HFFc6 (cell line): Measurements from ENCODE around the gene TEX38. TPM values are rescaled to one million over a fixed set of nuclear protein-coding genes. Genes with fewer than 3 reads are reported as not detected.
"Not testable (repeated sequence)": the region's sequence is repeated elsewhere in the genome, so short reads cannot be mapped to it uniquely, and the experiment has no call there.

Experiments
- DNase-seq: peaks from one replicate; pipeline ENCODE4 v3.0.0-alpha.2; 2018
- H3K27ac Mint-ChIP-seq: 2 replicates; pipeline ENCODE4 v1.8.0; 2020; ENCODE audit warnings: mild to moderate bottlenecking, mixed read lengths
- H3K27me3 Mint-ChIP-seq: 2 replicates; pipeline ENCODE4 v1.8.0; 2021; ENCODE audit warnings: mild to moderate bottlenecking, moderate library complexity, mixed read lengths; ENCODE audit not compliant: insufficient read depth
- H3K36me3 Mint-ChIP-seq: 2 replicates; pipeline ENCODE4 v1.8.0; 2021; ENCODE audit warnings: low read depth, mixed read lengths
- H3K4me1 Mint-ChIP-seq: 2 replicates; pipeline ENCODE4 v1.8.0; 2020; ENCODE audit warnings: low read depth, mixed read lengths
- H3K4me3 Mint-ChIP-seq: 2 replicates; pipeline ENCODE4 v1.8.0; 2020; ENCODE audit warnings: mild to moderate bottlenecking, moderate library complexity, mixed read lengths
- H3K9me3 Mint-ChIP-seq: 2 replicates; pipeline ENCODE4 v1.8.0; 2020; ENCODE audit warnings: mild to moderate bottlenecking, mixed read lengths
- total RNA-seq, 6 experiments: library from RNA; stranded (reverse); fragmentation: NEBNext Ultra II Directional; extraction: Animal tissue kit (Norgen Biotek cat#: 25700); gene quantifications; 2 replicates in 1 of 6; 3 replicates in 5 of 6; pipeline ENCODE4 v1.2.3, GENCODE V29; 2021
- TF ChIP-seq, protein P1 (sequence below): fragments of 200-600 bp; sonication (generic); IDR thresholded peaks from 2 replicates; pipeline ENCODE4 v1.5.0; 2021; ENCODE audit warnings: antibody characterized with exemption, mild to moderate bottlenecking

TEX38 gene
- total RNA-seq, 6 experiments from 2014 or later = 0.24 TPM; not detected in 5

- no peaks in the 10 kb centered on the region for H3K9me3 Mint-ChIP-seq
Measured at GRCh38 chr1:46655848-46656247, 15.8 kb upstream of the TEX38 start.

DNA sequence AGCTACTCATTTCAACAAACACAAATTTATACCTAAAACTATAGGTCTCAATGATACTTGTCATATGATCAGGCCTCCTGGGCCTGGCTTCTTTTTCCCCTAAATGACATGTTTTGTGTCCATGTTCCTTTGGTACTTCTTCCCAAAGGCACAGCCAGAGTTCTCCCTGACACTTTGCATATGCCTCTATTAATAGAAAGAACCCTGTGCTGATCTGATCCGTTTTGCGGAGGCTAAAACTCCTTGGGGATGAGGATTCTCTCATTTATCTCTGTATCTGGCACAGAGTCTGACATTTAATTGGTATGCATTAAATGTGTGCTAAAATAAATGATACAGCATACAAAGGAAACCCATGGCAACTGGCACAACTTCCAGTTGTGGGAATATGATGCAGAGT, 15.0 kb upstream of the TEX38 start:
- Mint-ChIP-seq H3K27me3 (no peaks in the 10 kb centered on the region), H3K9me3 (no peaks in the 10 kb centered on the region), H3K36me3 (peaks cover 20% of the 10 kb centered on the region), H3K27ac (no peak overlapping the region), H3K4me1 (peaks cover 17% of the 10 kb centered on the region), H3K4me3 (no peak overlapping the region)
- TF ChIP-seq, protein P1, sequence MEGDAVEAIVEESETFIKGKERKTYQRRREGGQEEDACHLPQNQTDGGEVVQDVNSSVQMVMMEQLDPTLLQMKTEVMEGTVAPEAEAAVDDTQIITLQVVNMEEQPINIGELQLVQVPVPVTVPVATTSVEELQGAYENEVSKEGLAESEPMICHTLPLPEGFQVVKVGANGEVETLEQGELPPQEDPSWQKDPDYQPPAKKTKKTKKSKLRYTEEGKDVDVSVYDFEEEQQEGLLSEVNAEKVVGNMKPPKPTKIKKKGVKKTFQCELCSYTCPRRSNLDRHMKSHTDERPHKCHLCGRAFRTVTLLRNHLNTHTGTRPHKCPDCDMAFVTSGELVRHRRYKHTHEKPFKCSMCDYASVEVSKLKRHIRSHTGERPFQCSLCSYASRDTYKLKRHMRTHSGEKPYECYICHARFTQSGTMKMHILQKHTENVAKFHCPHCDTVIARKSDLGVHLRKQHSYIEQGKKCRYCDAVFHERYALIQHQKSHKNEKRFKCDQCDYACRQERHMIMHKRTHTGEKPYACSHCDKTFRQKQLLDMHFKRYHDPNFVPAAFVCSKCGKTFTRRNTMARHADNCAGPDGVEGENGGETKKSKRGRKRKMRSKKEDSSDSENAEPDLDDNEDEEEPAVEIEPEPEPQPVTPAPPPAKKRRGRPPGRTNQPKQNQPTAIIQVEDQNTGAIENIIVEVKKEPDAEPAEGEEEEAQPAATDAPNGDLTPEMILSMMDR = no peak
- DNase-seq = no peak

More at GRCh38 chr1:46655848-46656247, 15.8 kb upstream of the TEX38 start:
- H3K4me3 Mint-ChIP-seq = no peak overlapping the region
- peaks cover 17% of the 10 kb centered on the region for H3K4me1 Mint-ChIP-seq
- TF ChIP-seq, protein P1 = no peak
- peaks cover 21% of the 10 kb centered on the region for H3K36me3 Mint-ChIP-seq
- no peaks in the 10 kb centered on the region for H3K27me3 Mint-ChIP-seq
- no peak overlapping the region for H3K27ac Mint-ChIP-seq
- no peak for DNase-seq

DNA sequence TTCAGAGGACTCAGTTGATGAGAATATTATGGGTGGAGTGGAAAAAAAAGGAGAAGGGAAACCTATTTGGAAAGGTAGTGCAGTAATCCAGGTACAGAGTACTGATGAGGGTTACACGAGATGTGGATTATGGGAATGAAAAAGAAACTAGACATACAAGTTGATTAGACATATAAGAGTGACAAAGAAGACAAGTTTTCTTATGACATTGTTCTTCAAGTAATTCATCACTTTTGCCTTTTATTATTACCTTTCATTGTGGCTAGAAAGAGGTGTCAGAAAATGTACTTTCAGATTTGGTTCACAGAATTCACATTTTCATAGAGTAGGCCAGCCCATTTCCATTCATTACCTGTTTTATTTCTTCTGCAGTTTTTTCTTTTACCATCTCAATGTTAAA, 13.9 kb upstream of the TEX38 start:
- no peaks in the 10 kb centered on the region for H3K27me3 Mint-ChIP-seq
- DNase-seq = no peak
- H3K36me3 Mint-ChIP-seq = peaks cover 16% of the 10 kb centered on the region
- H3K4me3 Mint-ChIP-seq = no peak overlapping the region
- H3K27ac Mint-ChIP-seq = no peak overlapping the region
- H3K9me3 Mint-ChIP-seq = no peaks in the 10 kb centered on the region
- TF ChIP-seq, protein P1 = no peak
- peaks cover 15% of the 10 kb centered on the region for H3K4me1 Mint-ChIP-seq

DNA sequence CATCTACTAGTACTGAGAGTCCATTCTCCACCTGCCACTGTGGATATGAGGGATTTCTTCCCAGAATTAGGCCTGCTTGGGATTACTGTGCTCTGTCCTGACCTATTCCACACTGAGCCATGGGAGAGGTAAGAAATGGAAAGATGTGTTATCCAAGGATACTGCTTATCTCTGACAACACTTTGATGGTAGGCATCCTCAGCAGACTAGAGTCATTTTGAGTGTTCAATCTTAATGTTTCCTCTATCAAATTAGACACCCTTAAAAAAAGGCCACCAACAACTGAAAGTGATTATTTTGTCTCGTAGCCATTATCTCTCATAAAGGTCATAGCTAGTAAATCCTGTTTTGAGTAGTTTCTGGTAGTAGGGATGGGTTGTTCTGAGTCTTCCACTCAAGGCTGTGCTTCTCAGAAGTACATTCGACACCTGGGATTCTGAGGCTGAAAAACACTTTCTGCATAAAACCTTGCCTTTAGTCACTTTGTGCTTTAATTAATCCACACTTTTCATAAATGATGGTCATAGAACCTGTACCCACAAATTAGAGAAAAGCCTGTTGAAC, 12.3 kb upstream of the TEX38 start:
- DNase-seq = no peak
- Mint-ChIP-seq H3K27ac (no peak overlapping the region), H3K4me1 (no peaks in the 10 kb centered on the region), H3K27me3 (no peaks in the 10 kb centered on the region), H3K36me3 (peaks cover 16% of the 10 kb centered on the region), H3K4me3 (no peak overlapping the region), H3K9me3 (no peaks in the 10 kb centered on the region)
- TF ChIP-seq, protein P1 = no peak

DNA sequence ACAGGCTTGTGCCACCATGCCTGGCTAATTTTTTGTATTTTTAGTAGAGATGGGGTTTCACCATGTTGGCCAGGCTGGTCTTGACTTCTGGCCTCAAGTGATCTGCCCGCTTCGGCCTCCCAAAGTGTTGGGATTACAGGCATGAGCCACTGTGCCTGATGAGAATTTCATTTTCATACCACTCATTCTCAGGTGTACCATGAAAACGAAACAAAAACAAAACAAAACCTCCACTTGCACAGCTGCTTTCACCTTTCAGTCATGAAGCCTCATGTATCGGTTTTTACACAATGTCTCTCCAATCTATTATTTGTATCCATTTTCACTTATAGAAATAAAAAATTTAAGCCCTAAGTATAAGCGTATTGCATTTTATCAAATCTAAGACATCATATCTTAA, 11.5 kb upstream of the TEX38 start:
- not testable (repeated sequence) for H3K4me1 Mint-ChIP-seq

GRCh38 chr1:46662919-46663318, 8.7 kb upstream of the TEX38 start:
- not testable (repeated sequence) for H3K9me3 Mint-ChIP-seq, H3K27me3 Mint-ChIP-seq, DNase-seq, H3K4me3 Mint-ChIP-seq, H3K27ac Mint-ChIP-seq, H3K36me3 Mint-ChIP-seq
- H3K4me1 Mint-ChIP-seq = peaks cover 15% of the 10 kb centered on the region

More for the DNA sequence above, 11.5 kb upstream of the TEX38 start:
- H3K27ac Mint-ChIP-seq, H3K4me3 Mint-ChIP-seq, H3K9me3 Mint-ChIP-seq, DNase-seq, H3K27me3 Mint-ChIP-seq: not testable (repeated sequence)
- H3K36me3 Mint-ChIP-seq = peaks cover 16% of the 10 kb centered on the region

GRCh38 chr1:46665983-46666382, 5.7 kb upstream of the TEX38 start:
- Mint-ChIP-seq H3K9me3 (no peaks in the 10 kb centered on the region), H3K4me3 (no peak overlapping the region), H3K4me1 (peaks cover 15% of the 10 kb centered on the region), H3K27ac (no peak overlapping the region), H3K36me3 (peaks cover 8% of the 10 kb centered on the region), H3K27me3 (no peaks in the 10 kb centered on the region)
- DNase-seq = no peak
- TF ChIP-seq, protein P1 = peak; percentile 35
